Right ventricle myocardium superior (tissue), 1 donor: Measurements from ENCODE around the gene HOXA1. TPM values are rescaled to one million over a fixed set of nuclear protein-coding genes. Genes with fewer than 3 reads are reported as not detected.

Experiments
- ATAC-seq: fragments of 200-7000 bp; cut with Tn5 transposase; one replicate; pipeline ENCODE4 v1.9.1; 2020; ENCODE audit warnings: mild to moderate bottlenecking; ENCODE audit not compliant: poor library complexity
- DNase-seq: peaks from one replicate; pipeline ENCODE4 v3.0.0-alpha.2; 2020
- intact Hi-C: fragments of 100-400 bp; cut with DNase I; formaldehyde crosslinking; loops from one replicate; pipeline ENCODE4 v1.11.2; 2022
- total RNA-seq: library from RNA; stranded (reverse); fragmentation: NEBNext Ultra II Directional; extraction: Animal tissue kit (Norgen Biotek cat#: 25700); gene quantifications from one replicate; pipeline ENCODE4 v1.2.1, GENCODE V29; 2021
- donor health status: DM: no; HTN: yes; CAD: no; lungs with severe emphysema.

HOXA1 gene
- total RNA-seq, 1 donor from 2014 or later: 0.13 TPM

- DNase-seq: no peak
- no peak for ATAC-seq
- intact Hi-C loops: no loop called here
Measured at GRCh38 chr7:27099453-27100370, 3.9 kb upstream of the HOXA1 start.

- ATAC-seq (no peak), DNase-seq (no peak)
- intact Hi-C loops: no loop called here
Measured at GRCh38 chr7:27098578-27099451, 3.0 kb upstream of the HOXA1 start.

- intact Hi-C loops: no loop called here
- DNase-seq (no peak), ATAC-seq (no peak)
Measured at GRCh38 chr7:27097686-27098577, 2.1 kb upstream of the HOXA1 start.

- peak; percentile 70 for ATAC-seq
Measured at GRCh38 chr7:27096768-27097514, 1.1 kb upstream of the HOXA1 start.

GRCh38 chr7:27095050-27095896 lies 527 bp downstream of the HOXA1 start:
- ATAC-seq (no peak), DNase-seq (no peak)
- intact Hi-C loops: no loop called here

More at GRCh38 chr7:27096768-27097514, 1.1 kb upstream of the HOXA1 start:
- DNase-seq: no peak
- intact Hi-C loops: no loop called here

- intact Hi-C loops: no loop called here
Measured at GRCh38 chr7:27094304-27095049, 1.3 kb downstream of the HOXA1 start.

GRCh38 chr7:27093184-27093895 lies 2.5 kb downstream of the HOXA1 start:
- ATAC-seq: no peak
- intact Hi-C loops: no loop called here

More at GRCh38 chr7:27094304-27095049, 1.3 kb downstream of the HOXA1 start:
- ATAC-seq: no peak
- DNase-seq: no peak

GRCh38 chr7:27092819-27093110 lies 3.0 kb downstream of the HOXA1 start:
- intact Hi-C loops: no loop called here
- DNase-seq (no peak), ATAC-seq (no peak)

More at GRCh38 chr7:27093184-27093895, 2.5 kb downstream of the HOXA1 start:
- DNase-seq: no peak

GRCh38 chr7:27091941-27092818 lies 3.6 kb downstream of the HOXA1 start:
- intact Hi-C loops: no loop called here
- no peak for ATAC-seq
- DNase-seq: no peak

GRCh38 chr7:27091105-27091504 lies 4.7 kb downstream of the HOXA1 start:
- intact Hi-C loops: no loop called here
- ATAC-seq: no peak
- DNase-seq: no peak

- intact Hi-C loops: no loop called here
- ATAC-seq (no peak), DNase-seq (no peak)
Measured at GRCh38 chr7:27088002-27088922, 7.5 kb downstream of the HOXA1 start.

- DNase-seq: no peak
- ATAC-seq: no peak
- intact Hi-C loops: no loop called here
Measured at GRCh38 chr7:27083646-27084045, 12.2 kb downstream of the HOXA1 start.

GRCh38 chr7:27082171-27082570 lies 13.6 kb downstream of the HOXA1 start:
- DNase-seq (no peak), ATAC-seq (no peak)
- intact Hi-C loops: no loop called here

- intact Hi-C loops: no loop called here
- no peak for ATAC-seq
- no peak for DNase-seq
Measured at GRCh38 chr7:27080844-27081436, 14.9 kb downstream of the HOXA1 start.
